GM19397 (cell line): Measurements from ENCODE around the gene TRIM36.

ENCODE experiments used
- ATAC-seq: cut with Tn5 transposase; IDR thresholded peaks from one replicate; pipeline ENCODE4 v1.9.1; 2021; ENCODE audit warnings: mild to moderate bottlenecking, moderate library complexity; ENCODE audit not compliant: unreplicated experiment

Gene TRIM36

DNA sequence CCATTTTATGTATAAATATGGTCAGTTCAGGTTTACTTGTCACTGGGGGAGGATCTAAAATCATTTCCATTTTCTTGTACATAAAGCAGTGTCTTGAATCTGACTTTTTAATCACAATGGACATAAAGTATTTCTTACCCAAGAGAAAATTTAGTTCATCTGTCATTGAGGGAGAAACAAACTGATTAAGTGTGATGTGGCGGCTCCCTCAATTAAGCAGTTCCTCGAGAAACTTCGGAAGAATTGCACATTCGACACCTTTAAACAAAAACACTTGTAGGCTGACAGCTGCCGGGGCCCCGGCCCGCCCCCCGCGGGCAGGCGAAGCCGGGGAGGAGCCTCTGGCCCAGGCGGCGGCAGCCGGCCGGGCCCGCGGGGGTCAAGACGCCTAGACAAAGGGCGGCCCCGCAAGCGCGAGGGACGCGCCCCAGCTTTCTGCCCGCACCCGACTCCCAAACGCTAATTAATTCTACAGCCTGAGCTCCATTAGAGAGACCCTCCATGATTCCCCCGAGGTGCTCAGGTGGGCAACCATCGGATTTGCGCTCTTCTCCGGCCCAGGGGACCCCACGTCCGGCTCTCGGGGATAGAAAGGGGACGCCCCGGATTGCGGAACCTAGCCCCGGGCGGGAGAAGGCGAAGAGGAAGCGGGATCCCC, 750 bp downstream of the TRIM36 start:
- no peak for ATAC-seq

DNA sequence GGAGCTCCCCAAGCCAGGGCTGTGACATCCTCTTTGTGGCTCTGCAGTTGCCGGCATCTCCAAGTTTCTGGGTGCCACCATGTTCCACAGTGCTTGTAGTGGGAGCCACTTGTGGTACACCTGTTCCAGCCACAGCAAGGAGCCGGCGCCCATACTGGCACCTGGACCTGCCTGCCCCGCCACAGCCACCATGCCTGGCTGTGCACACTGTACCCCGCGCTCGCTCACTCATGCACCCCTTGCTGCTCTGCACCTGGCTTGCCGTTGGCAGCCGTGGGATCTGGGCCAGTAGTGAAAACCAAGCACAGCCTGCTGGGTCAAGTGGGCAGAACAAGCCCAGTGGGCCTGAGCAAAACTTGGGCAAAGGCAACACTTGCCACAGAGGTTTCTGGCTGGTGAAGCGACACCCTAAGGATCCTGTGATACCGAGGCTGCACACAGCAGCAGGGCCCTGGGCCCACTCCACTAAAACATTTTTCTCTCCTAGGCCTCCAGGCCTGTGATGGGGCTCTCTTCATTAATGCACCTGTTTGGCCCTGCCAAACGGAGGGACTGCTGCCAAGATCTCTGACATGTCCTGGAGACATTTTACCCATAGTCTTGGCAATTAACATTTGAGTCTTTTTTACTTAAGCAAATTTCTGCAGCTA, 2.8 kb downstream of the TRIM36 start:
- no peak for ATAC-seq

DNA sequence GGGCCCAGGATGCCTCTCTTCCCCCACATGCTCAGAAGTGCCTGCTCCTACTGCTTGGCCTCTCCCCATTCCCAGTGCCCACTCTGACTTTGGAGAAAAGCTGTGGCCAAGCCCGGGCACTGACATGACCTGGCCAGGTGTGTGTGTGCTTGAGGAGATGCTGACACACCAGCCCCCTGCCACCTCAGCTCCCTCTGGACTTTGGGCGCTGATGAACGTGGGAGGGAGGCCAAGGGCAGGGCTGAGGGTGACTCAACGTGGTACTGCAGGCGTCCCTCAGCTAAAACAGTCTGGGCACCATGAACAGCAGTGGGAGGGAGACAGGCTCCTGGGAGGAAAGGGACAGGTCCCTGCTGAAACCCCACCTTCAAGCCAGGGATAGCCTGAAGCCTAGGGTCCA, 3.9 kb downstream of the TRIM36 start:
- ATAC-seq: no peak

DNA sequence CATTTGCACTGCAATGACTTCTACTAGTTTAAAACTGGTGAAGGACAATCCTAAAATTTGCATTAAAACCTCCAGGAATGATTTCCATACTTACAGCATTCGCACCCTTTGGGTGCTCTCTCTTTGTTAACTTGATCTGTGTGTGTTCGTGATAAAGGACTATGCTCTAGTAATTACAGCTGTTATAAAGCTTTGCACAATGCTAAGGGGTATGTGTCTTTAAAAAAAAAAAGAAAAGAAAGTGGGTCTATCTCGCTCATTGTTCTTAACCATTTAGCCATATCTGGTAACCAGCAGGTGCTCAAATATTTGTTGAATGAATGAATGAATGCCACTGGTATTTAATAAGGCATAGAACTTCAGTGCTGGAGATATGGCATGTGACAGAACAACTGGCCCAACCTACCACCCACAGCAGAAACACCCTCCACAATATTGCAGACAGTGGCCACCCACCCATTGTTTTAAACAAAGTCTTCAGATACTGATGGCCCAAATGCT, 8.7 kb downstream of the TRIM36 start:
- no peak for ATAC-seq

DNA sequence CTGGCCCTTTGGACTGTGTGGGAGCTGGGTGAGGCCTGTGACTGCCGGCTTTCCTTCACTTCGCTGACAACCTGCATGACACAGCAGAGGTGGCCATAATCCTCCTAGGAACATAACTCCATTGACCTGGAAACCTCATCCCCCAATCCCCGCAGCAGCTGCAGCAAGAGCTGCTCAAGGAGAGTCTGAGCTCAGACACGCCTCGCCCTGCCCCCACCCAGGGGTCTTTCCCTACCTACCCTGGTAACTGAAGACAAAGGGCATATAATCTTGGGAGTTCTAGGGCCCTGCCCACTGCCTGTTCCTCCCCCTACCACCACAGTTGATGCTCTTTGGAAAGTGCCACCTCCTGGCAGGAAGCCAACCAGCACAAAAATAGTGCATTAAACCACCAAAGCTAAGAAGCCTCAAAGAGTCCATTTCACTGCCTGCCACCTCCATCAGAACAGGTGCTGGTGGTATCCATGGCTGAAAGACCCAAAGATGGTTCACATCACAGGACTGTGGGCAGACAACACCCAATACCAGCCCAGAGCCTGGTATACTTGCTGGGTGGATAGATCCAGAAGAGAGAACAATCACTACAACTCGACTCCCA, 18.4 kb downstream of the TRIM36 start:
- no peak for ATAC-seq

DNA sequence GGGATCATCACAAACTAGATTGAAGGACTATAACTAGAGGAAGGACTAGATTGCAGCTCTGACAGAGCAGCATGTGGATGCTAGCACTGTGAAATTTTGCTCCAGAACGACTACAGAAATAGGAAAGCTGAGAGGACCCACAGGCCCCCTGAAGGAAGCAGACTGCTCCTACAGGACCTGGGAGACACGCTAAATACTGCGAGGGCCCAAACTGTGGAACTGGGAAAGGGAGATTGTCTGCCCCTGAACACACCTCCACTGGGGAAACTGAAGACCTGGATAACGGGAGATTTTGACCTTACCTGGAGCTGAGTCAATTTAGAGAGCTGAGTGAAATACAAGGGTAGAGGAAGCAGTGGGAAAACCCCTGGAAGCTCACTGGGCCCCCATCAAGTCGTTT, 19.2 kb downstream of the TRIM36 start:
- no peak for ATAC-seq

DNA sequence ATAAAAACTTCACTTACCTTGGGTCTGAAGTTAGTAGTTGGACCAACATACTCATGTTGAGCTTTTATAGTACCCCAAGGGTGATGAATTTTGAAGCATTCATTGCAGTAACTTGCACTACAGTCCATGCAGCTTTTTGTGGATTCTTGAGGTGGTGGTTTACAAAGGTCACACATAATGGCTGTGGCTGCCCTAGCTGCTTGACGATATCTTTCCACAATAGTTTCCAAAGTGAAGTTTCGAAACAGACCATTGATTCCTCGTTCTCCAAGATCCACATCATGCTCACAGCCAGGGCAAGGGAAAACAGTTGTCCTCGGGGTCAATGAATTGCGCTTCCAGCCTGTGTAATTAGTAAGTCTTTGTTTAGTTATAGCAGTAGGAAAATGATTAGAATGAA, 22.7 kb downstream of the TRIM36 start:
- ATAC-seq: no peak

DNA sequence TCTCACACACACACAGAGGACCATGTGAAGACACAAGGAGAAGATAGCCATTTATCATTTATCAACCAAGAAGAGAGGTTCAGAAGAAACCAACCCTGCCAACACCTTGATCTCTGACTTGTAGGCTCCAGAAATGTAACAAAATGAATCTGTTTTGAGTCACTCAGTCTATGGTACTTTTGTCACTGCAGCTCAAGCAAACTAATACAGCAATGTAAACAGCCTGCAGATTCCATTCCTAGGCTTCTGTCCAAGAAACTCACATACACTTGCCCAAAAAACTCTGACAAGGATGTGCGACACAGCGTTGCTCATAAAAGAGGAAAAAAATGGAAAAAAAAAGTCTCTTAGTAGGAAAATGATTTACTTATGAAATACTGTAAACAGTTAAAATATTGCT, 33.4 kb downstream of the TRIM36 start:
- ATAC-seq: no peak

DNA sequence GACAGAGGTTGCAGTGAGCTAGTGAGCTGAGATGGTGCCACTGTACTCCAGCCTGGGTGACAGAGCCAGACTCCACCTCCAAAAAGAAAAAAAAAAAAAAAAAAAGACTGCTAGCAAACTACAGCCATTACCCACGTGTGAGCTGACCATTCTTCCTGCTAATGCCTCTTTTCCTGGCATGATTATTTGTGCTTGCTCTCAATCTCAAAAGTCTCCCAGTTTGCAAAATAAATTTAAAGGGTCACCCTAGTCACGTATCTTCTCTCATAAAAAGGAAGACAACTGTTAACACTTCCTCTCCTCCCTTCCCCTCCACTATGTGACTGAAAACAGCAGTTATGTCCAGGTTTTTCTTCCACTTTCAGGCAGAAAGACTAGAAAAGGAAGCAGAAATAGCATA, 37.2 kb downstream of the TRIM36 start:
- no peak for ATAC-seq

DNA sequence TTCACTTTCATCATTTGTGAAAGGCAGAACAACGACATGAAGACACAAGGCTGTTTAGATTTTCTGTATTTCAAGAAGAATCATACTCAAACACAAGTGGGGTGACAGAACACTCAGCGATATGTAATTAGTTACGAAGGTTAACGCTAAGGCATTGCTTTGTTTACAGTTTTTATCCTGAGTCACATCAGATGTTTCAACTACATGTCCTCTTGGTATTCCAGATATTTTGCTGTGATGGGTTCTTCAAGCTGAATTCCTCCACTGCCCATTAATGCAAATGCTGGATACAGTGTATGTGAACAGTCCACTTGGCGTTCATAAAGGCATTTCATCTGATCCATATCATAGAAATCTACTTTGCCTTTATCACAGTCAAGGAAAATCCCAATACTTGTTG, 43.4 kb downstream of the TRIM36 start:
- no peak for ATAC-seq

DNA sequence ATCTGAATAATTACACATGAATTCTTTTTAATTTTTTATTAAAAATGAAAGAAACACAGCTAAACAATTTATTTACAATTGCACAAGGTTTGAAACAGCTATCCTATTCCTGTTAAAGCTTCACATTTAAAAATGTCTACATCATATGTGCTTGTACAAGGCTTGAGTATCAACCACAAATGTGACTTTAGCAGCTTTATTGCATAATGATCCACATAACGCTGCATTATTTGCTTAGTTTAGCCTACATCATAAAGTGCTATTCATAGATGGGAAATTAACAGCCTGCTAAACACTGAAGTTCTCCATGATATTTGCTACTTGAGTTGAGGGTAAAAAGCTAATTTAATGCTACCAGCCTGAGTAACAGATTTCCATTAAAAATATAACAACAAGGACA, 45.0 kb downstream of the TRIM36 start:
- no peak for ATAC-seq

DNA sequence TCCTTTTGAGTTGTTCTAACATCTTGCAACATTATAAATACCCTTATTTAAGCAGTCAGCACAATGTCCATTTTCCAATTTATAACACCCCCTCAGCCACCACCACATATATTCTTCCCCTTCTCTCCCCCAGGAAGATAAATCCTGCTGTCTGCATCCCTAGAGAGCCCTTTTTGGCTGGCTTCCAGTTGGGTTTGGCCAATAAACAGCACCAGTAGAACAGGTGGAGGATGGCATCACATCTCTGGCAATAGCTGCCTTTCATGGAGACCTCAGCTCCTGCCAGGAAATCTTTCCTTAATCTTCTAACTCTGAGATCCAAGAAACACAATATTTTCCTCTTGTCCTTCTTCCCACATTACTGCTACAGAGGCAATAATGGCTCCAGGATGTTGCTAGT, 53.7 kb downstream of the TRIM36 start:
- ATAC-seq: no peak

DNA sequence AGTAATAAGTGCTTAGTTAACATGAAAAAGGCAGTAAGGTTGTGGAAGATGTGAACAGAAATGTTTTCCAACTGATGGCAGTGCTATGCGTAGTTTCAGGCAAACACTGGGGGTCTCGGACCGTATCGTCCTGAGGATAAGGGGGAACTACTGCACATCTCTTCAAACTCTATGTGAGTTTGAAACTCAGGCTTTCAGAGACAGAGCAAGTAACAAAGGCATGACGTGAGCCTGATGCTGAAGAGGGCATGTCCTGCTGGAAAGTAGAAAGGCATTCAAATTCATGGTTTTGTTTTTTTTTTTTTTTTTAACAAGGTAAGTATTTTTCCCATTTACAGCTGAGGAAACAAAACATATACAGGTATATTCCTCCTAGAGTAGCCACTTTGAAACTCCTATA, 59.9 kb downstream of the TRIM36 start:
- ATAC-seq: no peak

DNA sequence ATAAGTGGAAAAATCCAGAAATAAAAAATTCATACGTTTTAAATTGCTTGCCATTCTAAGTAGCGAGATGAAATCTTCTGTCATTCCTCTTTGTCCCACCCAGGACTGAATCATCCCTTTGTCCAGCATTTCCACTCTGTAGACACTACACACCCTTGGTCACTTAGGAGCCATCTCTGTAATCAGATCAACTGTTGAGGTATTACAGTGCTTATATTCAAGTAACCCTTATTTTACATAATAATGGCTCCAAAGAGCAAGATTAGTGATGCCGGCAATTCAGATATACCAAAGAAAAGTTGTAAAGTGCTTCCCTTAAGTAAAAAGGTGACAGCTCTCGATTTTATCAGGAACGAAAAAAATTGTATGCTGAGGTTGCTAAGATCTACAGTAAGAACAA, 60.4 kb downstream of the TRIM36 start:
- ATAC-seq: no peak

DNA sequence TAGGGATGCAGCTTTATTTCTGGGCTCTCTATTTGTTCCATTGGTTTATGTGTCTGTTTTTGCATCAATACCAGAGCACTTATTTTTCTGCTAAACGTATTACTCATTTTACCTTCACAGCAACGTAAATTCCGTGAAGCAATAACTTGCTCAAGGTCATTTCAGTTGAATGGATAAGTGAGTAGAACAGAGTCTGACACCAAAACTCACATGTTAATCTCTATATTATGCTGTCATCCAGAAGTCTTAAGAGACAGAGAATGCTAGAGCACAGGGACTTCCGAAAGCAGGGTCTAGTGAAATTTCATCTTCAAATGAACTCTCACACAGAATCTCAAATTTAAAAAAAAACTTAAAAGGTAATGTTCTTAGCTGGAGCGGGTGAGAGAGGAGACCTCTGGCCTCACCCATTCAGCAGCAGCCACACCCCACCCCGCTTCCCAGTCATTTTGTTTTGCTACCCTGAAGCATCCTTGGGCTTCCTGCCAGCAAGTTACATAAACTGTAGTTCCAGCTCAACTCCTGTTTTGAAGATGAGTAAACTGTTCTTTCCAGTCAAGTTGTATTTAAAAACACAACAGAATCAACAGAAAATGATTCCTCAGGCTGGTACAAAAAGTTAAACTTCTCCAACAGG, 69.3 kb downstream of the TRIM36 start:
- no peak for ATAC-seq

DNA sequence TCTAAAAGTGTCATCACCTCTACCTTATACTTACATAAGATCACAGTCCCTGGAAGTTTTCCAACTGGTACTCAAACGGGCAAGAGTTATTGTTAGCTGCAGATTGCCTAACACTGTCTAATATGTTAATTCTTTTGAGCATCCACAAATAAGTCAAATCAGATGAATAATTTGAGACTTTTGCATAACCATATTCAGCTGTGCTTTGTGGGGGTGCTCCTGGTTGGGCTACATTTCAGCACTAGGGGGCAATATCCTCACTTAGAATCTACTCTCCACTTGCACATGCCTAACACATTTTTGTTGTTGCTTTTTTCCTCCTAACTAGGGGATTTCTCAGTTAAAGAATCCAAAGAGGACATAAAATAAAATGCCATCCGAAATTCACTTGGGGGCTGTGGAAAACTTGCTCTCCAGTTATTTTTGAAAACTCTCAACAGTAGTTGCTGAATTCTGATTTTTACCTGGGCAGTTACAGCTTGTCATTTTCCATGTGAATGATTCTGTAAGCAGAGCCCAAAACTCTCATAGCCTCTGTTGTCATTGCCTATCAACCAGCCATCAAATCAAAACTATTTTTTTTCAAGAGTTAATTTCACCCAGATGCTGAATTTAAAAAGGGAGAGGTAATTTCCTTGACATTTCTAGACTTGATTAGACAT, 71.5 kb downstream of the TRIM36 start:
- ATAC-seq: peak; percentile 84

DNA sequence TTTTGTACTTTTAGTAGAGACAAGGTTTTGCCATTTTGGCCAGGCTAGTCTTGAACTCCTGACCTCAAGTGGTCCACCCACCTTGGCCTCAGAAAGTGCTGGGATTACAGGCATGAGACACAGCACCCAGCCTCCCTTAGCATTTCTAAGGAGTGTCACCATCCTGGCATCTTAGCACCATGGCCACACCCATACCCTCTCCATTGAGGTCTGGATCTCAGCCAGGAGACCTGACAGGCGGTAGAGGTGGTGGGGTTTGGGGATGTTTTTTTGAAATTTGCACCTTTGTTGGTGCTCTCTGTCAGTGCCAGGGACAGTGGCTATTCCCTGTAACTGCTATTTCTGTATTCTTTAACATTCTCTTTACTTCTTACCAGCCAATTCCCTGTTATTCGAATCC, 72.5 kb downstream of the TRIM36 start:
- ATAC-seq: no peak

DNA sequence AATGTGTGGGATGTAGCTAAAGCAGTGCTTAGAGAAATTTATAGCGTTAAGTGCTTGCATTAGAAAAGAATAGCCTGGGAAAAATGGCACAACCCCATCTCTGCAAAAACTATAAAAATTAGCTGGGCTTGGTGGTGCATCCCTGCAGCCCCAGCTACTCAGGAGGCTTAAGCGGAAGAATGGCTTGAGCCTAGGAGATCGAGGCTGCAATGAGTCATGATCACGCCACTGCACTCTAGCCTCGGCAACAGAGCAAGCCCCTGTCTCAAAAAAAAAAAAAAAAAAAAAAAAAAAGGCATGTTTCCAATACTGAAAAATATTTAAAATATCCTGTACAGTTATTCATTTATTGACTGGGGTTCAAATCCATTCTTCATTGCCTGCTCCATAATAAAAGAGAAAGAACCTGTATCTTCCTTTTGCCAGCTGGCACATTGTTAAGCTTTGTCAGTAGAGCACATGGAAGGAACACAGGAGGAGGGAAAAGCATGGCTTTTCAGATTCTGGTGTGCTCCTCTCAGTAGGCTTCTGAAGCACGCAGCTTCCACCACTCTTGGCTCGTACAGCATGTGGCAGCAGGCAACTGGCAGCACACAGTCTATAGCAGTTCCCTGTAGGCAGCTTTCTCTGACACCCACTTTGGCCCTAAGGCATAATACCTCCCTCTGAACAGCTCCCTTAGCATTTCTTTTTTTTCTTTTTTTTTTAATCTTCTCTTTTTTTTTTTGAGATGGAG, 73.5 kb downstream of the TRIM36 start:
- ATAC-seq: no peak

DNA sequence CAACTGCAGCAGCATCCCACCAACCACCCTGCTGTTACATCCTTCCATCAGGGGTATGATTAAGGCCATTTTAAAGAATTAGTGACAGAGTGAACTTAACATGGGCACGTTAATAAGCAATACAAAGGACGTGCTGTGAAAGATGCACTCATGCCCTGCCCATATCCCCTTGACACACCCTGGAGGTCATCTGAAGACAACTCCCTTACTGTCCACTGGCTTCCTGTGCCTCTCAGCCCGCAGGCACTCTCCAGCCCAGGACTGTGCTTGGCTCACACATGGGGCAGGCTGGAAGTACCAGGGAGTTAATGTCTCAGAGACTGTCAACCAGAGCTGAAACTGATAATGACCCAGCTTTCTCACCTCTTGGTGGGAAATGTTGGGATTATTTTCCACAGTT, 81.8 kb downstream of the TRIM36 start:
- no peak for ATAC-seq

DNA sequence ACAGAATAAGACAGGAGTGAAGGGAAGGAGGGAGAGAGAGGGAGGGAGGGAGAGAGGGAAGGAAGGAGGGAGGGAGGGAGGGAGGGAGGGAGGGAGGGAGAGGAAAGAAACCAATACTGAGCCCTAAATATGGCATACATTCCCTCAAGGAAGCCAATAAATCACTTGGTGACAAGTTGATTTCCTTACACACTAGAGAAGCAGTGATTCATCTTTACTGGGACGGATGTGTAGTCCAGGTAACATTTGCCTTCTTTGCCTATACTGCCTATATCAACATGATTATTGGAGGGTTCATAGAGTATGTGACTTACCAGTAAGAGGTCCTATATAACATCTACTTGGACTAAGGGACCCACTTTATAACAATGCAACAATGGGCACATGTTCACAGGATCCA, 83.2 kb downstream of the TRIM36 start:
- no peak for ATAC-seq
